Daoy (cell line): ENCODE measurements around the gene DNAJC11. TPM values are rescaled to one million over a fixed set of nuclear protein-coding genes. Genes with fewer than 3 reads are reported as not detected.
A peak's percentile ranks its signal among the peaks of the same experiment; 100 is the strongest.
"Not testable (repeated sequence)": the region's sequence is repeated elsewhere in the genome, so short reads cannot be mapped to it uniquely, and the experiment has no call there.

ENCODE experiments used
- DNase-seq: peaks from one replicate; pipeline ENCODE4 v3.0.0-alpha.2; 2015; ENCODE audit warnings: low read depth
- total RNA-seq: library from RNA; depleted of rRNA; stranded (reverse); fragments of >200 nt; shearing (Covaris generic); gene quantifications from 2 replicates; pipeline ENCODE4 v1.2.3, GENCODE V29; 2014

The DNAJC11 gene
- total RNA-seq, 1 experiment from 2014 or later, result 48.3 TPM

DNA sequence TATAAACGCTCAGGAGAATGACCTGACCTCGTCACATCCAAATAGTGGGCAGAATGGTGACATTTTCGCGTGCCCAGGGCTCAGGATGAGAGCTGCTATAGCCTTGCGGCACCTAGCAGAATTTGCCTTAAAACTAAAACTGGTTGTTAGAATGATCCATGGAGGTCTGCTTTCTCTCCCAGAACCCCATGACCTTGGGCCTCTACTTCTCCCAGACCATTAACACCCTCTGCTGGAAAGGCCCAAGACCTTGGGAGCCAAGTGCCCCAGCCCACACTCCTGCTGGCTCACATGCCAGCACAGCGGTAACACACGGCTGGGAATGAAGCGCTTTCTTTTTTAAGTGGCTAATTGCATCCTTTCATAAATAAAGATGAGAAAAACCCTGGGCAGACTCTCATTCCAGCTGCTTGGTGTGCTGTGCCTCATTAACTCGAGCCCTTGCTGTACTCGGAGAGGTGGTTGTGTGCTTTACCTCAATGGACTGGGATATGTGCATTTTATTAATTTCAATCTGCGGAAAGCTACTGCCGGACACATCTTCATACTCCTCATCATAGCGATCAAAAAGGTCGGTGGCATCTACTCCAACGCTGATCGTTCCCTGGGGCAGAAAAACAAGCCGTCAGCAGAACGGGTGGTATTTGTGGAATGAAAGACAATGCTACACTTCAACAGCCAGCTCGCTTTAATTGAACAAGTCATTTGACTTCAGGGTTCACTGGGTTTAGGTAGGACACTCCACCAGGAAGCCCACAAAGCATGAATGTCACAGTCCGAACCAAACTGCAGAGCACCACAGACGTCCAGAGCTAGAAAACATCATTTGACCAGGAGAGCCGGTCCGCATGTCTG lies 48.0 kb downstream of the DNAJC11 start:
- no peak for DNase-seq

DNA sequence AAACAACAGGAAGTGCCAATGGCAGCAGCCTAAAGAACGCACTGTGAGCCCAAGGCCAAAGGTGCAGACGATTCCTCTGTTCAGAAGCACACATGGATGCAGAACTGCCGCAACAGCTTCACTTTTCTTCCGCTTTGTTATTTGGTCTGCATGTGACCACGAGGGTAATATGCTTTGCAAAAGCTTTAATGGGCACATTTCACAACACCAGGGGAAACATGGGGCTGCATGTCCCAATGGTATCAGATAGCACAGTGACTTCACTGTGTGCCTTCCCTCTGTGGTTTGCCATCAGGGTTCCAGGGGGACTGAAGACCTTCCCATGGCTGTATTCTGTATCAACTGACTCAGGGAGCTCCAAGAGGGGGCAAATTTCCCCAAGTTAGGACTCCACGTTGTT lies 48.6 kb downstream of the DNAJC11 start:
- no peak for DNase-seq

DNA sequence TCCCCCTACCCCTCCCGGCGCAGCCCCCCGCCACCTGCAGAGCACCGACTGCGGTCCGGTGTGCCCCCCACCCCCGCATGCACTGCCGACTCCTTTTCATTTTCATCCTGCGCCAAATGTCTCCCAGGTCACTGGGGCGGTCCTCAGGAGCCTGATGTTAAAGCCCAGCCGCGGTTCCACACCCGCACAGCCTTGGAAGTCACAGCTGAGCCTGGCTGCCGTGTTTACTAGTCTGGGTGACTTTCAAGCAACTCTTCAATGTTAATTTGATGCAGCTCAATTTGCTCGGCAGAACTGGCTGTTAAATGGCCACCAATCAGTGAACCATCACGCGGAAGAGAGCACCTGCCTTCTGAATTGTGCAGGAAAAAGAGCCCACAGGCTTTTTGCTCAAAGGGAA lies 49.7 kb downstream of the DNAJC11 start:
- DNase-seq, result no peak

DNA sequence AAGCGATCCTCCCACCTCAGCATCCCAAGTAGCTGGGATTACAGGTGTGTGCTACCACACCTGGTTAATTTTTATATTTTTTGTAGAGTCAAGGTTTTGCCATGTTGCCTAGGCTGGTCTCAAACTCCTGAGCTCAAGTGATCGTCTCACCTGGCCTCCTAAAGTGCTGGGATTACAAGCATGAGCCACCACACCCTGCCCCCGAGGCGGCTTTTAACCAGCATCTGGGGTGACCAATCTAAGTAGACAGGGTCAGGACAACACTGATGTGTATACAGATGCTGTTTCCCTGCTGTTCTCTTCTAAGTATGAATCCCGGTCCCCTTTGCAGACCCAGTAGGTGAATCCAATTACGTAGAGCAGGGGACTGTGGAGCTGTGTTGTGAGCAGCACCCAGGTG lies 53.1 kb downstream of the DNAJC11 start:
- DNase-seq, result no peak

DNA sequence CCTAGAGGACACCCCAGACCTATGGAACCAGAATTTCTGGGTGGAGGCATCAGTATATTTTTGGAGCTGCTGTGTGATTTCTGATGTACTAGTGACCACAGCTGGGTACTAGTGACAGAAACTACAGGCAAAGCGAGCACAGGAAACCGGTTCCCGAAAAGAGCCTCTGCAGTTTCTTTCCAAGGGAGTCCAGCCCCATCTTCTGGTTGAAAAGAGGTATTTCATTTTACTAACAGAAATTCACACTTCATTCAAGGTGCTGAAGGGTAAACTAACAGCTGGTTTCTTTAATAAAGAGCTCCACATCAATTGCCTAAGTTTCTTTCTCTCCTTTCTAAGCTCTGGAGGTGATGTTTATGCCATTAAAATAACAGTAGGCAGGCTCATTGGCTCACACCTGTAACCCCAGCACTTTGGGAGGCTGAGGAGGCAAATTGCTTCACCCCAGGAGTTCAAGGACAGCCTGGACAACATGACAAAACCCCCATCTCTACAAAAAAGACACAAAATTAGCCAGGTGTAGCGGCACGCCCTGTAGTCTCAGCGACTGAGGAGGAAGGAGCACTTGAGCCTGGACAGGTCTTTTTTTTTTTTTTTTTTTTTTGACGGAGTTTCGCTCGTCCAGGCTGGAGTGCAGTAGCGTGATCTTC lies 55.0 kb downstream of the DNAJC11 start:
- no peak for DNase-seq

DNA sequence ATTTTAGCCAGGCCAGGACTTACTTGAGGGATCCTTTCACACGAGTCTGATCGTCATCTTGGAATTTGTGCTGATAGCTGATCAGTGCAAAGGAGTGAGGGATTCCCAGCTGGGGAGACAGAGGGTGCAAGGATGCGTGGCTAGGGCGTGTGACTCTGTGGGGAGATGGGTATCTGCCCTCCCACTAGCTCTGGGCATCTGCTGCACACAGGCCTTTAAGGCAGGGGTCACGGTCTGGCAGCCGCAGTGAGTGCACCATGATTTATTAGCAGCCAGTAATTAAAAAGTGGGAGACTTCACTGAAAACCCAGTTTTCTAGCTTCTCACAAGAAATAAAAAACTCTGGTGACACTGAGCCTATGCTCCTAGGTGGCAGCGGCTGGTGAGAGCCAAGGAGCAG lies 56.6 kb downstream of the DNAJC11 start:
- DNase-seq, result no peak

DNA sequence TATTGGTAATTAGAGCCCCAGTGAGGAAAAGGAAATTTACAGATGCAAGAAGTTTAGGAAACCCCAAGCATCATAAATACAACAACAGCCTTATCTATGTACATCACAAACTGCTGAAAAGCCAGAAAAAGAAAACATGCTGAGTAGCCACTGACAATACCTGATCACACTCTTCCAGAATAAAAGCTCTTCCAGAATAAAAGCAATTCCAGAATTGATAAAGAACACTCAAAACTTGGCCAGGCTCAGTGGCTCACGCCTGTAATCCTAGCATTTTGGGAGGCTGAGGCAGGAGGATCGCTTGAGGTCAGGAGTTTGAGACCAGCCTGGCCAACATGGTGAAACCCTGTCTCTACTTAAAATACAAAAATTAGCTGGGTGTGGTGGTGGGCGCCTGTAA lies 60.7 kb downstream of the DNAJC11 start:
- not testable (repeated sequence) for DNase-seq

DNA sequence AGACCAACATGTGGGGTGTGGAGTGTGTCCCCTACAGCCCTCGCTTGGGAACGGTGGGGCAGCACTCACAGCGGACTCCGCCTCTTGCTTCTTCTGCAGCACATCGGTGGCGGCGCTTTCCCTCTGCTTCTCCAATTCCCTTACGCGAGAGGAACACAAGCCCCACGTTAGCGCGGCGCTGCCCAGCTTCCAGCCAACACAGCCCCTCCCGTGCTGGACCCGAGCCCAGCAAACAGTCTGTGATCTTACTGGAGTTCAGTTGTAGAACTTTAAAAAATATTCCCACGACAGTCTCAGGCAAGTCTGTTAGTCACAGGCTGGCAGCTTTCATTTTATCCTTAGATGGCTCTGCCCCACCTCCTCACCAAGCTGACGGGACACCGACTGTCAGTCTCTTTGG lies 63.4 kb downstream of the DNAJC11 start:
- no peak for DNase-seq

DNA sequence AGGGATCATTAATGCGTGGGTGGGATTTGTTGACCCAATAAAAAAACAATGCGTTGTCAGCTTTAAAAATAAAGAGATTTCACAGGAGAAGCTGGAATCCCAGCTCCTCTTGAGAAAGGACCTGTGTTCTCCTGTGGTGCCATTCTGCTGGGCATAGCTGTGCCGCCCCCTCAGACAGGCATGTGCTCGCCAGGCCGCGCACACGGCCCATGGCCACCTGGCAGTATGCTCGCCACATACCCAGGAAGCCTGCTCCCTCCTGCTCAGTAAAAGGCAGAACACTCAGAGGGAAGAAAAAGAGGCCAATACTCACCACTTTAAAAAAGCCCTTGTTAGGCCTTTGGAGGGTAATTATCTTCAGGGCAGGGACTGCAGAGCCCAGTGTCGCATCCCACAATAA lies 63.8 kb downstream of the DNAJC11 start:
- DNase-seq, result no peak

DNA sequence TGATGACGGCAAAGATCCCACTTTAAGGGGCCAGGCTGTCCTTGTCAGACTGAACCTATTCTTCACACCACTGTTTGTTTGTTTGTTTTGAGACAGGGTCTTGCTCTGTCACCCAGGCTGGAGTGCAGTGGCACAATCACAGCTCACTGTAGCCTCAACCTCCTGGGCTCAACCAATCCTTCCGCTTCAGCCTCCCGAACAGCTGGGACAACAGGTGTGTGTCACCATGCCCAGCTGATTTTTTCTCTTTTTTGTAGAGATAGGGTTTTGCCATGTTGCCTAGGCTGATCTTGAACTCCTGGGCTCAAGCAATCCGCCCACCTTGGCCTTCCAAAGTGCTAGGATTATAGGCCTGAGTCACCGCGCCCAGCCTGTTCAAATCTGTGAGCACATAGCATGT lies 64.8 kb downstream of the DNAJC11 start:
- DNase-seq, result not testable (repeated sequence)

DNA sequence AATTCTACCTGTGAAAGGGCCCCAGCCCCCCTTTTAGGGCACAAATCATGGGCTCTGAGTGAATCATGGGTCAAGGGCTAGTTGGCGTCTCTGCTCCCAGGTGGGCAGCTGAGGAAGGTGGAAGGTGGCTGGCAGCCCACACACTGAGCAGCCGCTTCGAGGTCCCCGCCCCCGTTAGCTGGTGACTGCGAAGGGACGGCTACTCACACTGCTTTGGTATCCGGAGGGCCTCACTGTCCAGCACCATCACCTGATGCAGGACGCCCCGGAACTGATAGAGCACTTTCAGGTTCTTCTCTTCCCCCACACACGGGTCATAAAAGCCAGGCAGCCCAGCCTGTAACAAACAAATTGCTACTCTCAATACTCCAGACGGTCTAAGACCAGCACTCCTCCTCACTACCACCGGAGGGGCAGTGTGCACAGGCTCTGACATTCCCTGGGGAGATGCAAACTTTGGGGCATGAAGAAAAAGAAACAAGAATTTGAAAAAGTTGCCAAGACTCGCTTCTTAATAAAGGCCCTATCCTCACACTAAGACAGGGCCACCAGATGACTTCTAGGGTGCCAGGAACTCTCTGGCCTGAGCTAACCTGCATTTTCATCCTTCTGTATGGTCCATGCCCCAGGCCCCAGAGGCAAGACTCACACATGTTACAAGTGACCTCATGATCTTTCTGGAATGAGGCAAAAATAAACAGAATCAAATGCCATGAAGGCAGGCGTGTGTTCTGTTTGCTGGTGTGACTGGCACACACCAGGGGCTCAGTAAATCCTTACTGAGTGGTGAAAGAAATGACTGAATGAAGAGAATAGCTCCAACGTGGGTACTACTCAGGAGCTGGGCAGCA lies 65.5 kb downstream of the DNAJC11 start:
- no peak for DNase-seq

DNA sequence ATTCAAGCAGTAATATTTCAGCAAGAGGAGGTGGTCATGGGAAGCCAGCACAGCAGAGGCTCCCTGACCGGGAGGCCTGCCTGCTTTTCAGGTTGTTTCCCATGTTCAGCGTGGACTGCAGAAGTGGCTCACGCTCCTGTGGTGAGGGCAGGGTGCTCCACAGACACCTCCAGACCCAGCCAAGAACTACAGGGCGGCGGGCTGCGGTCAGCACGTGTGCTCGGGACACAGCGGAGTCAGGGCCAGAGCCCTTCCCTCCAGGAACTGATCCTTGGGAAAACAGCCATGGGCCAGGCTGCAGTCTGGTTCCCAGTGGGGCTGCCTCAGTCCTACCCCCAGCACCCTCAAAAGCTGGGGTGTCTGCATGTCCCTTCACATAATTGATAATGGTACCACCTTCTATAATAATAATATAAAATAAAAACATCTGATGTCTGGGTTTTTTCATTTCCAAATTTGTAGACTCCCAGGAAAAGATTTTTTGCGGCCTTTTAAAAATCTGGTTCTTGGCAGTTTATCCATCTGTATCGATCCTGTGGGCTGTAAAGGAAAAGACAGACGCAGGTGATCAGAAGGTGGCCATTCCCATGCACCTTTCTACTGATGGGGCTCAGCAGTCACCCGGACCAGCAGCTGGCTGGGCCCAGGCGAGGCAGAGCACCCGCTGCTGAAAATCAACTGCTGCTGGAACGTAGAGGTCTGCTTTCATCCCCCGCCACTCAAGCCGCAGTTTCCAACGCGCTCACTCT lies 66.3 kb downstream of the DNAJC11 start:
- no peak for DNase-seq

DNA sequence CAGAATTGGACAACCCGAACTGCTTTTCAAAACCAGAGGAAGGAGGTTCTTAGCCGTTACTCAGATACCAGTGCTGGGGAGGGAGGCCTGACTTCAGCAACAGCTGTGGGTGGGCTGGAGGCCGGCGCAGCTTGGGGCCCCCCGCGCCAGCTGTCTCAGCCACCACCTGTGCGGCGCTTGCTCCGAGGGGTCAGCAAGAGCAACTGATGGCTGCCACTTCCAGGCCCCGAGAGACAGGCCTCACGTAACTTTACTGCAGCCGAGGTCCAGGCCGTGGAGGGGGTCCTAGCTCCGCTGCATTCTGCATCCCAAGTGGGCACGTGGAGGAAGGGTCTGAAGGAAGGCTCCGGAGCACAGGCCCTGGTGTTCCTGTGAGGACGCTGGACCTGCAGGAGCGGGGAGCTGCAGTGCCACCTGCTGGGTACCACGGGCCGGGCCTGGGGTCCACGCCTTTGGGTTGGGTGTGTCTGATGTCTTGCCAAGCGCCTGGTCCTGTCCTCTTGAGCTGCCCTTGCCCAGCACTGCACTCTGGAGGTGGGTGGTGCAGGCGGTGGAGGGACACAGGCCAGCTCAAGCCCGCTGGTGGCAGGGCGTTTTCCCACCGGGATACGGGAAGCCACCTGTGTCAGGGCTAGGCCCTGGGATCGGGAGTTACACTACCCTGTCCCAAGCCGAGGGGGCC lies 67.1 kb downstream of the DNAJC11 start:
- DNase-seq, result peak; percentile 60

DNA sequence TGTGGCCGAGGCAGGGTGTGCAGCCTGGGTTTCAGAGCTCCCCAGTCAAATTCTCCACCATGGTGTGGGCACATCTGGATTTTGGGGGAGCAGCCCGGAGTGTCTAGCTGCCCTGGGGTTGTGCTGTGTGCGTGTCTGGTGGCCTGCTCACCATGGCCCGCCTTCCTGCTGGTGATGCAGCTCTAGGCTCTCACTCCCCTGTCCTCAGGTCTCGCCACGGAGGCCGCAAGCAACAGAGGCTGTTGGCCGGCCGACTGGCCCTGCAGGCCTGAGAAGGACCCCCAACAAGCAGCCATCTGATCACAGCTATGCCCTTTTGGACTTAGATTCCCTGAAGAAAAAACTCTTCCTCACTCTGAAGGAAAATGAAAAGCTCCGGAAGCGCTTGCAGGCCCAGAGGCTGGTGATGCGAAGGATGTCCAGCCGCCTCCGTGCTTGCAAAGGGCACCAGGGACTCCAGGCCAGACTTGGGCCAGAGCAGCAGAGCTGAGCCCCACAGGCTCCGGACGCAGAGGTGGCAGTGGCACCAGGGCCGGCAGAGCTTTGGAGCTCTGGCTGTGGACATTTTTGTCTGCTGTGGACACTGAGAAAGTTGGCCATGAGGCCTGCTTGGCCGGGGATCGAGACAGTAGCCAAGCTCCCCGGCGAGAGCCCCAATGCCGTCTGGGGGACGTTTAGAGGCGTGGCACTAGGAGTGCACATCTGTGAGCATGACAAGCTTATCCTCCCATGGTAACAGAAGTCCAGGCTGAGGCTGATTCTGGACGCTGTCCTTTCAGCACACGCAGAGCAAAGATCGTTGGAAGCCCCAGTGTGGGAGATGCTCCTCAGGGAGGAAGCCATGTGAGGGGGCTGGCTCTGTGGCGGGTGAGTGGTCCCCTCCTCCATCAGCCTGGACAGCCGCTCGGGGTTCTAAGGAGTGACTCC lies 68.8 kb downstream of the DNAJC11 start:
- DNase-seq, result no peak

DNA sequence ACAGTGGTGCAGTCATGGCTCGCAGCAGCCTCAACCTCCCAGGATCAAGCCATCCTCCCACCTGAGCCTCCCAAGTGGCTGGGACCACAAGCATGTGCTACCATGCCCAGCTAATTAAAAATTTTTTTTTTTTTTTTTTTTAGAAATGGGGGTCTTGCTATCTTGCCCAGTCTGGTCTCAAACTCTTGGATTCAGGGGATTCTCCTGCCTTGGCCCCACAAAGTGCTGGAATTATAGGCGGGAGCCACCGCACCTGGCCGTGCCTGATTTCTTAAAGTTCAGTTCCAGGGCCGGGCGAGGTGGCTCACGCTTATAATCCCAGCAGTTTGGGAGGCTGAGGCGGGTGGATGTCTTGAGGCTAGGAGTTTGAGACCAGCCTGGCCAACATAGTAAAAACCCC lies 70.6 kb downstream of the DNAJC11 start:
- DNase-seq, result no peak

DNA sequence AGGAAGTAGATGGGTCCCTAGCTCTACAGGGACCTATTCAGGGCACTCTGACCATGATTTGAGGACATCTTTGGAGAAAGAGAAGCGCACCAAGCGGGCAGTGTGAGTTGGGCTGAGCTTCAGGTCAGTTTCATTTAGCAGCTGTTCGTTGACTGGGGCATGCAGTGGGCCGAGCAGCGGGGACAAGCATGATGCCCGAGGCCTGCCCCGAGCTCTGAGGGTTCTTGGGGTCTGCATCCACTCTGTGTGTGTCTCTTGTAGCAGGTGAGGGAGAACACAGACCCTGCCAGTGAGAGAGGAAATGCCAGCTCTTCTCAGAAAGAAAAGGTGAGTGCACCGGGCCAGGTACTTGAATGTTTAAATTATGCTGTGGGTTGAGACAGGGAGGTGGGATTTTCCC lies 71.6 kb downstream of the DNAJC11 start:
- DNase-seq, result no peak

DNA sequence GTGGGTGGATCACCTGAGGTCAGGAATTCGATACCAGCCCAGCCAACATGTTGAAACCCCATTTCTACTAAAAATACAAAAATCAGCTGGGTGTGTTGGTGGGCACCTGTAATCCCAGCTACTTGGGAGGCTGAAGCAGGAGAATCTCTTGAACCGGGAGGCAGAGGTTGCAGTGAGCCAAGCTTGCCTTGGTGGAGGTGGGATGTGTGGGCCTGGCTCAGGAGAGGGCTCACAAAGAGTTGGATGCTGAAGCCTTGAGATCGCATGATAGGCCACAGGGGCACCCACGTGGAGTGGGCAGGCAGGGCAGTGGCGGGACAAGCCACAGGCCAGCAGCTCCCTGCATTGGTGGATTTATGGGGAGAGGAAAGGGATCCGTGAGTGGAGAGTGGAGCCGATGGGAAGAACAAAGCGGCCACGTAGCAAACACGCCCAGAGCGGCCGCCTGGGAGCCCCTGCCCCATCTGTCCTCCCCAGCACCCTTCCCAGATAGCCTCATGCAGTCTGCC lies 72.6 kb downstream of the DNAJC11 start:
- no peak for DNase-seq

DNA sequence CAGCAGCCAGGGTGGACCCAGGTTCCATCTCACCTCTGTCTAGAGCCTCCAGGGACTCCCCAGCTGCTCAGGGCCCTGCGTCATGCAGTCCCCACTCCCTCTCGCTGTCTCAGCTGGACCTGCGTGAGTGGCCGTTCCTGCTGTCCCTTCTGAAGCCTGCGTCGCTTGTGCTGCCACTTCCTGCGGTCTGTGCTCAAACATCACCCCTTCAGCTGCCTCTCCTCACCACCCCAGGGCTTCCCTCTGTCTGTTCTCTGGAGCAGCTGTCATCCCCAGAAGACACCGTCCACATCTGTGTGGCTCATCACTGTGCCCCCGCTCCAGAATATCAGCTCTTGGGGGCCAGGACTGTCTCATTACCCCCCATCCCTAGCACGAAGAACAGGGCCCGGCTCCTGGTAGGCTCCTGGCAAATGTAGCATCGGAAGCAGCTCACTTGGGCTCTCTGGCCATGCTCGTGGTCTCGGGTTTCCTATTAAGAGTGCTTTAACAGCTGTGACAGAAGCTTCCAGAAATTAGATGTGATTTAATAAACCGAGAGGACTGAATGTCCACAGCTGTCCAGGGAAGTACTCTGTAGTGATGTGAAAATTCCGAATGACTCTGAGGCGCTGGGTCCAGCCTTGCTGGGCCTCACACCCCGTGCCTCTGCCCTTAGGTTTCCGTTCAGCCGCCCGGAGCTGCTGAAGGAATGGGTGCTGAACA lies 73.6 kb downstream of the DNAJC11 start:
- no peak for DNase-seq

DNA sequence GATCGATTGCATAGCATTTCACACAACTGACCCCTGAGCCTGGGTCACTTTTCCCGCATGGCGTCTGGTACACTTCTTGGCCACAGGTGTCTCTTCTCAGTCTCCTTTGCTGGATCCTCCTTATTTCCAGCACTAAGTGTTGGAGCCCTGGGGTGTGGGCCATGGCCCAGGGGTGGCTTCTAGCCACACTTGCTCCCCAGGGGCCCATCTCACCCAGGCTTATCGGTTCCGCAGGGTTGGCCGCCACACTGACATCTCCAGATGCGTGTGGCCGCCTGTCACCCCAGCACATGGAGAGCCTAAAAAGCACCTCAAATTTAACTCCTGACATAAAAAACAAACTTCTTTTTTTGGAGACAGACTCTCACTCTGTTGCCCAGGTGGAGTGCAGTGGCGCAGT lies 74.6 kb downstream of the DNAJC11 start:
- no peak for DNase-seq
